Measurements from ENCODE around the gene LHFPL6. TPM values are rescaled to one million over a fixed set of nuclear protein-coding genes. Genes with fewer than 3 reads are reported as not detected.

Gene LHFPL6
- total RNA-seq, 2 donors from 2014 or later = 206 to 213 TPM

DNA sequence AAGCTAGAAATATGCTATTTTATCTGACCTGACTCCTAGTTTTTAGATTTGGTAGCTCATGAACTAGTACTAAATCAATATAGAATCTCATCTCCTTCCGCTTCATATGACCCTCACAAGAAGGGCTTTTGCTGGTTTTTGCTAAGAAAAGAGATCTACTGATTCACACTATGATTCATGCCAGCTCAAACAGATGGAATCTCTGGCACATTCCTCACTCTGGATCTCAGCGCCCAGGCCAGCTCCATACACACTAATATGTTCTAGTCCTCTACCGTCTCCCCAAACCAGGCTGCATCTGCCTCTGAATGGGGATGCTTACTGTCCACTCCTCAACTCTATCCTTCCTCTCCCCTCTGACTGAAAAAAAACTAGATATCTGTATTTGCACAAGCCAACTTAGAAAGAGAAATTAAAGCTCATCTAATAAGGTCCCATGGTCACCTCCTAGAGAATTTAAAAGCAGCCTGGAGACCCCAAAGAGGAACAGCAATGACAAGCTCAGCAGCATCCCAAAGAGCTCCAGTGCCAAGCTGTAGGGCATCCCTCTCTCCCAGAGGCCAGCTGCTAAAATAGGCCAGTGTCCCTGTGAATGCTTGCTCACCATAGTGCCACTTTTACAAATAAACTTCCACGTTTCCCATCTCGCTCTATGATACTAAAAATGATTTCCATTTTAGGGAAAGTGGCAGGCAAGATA is 74.9 kb downstream of the LHFPL6 start:
- intact Hi-C loops (cut with DNase I) = no loop called here
- no peak for DNase-seq (ENCODE audit: low spot score)

DNA sequence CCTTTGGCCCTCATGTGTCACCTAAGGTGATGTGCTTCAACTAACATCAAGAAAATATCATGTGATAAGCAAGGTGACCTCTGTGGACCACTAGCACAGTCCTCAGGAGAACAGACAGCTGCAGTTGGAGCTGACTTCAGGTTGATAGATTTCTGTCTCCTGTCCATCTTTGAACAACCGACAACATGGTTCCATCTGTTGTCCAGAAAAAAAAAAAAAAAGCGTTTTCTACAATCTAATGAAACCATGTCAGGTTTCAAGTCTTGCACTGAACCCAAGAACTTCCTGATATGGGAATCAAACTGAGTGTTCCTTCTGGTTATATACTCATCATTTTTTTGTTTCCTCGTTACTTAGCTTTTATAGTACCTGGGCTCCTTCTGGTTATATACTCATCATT is 75.7 kb downstream of the LHFPL6 start:
- intact Hi-C loops (cut with DNase I) = no loop called here
- no peak for DNase-seq (ENCODE audit: low spot score)

DNA sequence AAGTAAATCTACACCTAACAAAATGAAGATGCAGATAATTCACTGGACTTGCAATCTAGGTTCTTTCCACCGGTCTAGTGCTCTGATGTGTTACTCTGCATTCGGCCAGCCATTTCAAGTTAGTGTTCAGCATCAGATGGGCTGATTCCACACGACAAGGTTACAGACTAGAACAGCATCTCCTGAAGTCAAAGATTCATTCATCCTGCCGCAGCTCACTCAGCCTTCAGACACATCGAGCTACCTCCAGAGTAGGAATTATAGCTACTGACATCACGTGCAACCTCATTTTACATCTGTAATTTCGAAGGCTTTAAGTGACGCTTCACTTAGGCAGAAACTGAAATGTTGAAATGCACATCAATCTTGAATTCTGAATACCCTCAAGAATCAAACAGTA is 76.5 kb downstream of the LHFPL6 start:
- intact Hi-C loops (cut with DNase I) = no loop called here
- no peak for DNase-seq (ENCODE audit: low spot score)

DNA sequence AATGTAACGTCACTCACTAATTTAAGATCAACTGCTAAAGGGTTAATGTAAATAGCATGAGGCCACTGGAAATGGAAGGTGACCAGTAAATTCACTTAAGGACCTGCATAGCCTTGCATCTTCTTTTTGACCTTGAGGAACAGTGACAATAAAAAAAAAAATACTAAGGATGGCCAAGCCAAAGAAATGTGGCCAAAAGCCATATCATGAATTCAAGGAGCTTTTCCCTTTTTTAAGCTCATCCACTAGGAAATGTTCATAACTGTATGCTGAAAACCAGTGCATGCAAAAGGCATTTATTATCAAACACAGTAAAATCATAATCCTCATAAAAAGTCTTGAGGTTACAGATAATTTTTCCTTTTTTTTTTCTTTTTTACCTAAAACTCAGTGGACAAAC is 77.5 kb downstream of the LHFPL6 start:
- intact Hi-C loops (cut with DNase I) = no loop called here
- no peak for DNase-seq (ENCODE audit: low spot score)

DNA sequence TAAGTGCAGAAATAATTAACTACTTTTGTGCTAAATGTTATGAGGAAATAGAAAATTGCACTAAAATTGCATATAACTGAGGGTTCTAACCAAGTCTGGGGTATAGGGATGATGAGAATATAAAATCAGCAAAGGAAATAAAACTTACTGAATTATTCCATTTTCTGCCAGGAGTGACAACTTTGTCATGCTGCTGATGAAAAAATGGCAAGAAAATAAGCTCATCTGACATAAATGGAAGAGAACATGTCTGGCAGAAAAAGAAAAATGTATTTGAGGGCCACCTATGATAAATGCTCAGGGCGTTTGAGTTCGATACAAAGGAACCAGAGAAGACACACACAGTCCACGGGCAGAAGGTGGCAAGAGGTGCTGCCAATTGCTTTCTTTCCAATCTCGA is 78.2 kb downstream of the LHFPL6 start:
- DNase-seq (ENCODE audit: low spot score) = no peak
- intact Hi-C loops (cut with DNase I) = no loop called here

DNA sequence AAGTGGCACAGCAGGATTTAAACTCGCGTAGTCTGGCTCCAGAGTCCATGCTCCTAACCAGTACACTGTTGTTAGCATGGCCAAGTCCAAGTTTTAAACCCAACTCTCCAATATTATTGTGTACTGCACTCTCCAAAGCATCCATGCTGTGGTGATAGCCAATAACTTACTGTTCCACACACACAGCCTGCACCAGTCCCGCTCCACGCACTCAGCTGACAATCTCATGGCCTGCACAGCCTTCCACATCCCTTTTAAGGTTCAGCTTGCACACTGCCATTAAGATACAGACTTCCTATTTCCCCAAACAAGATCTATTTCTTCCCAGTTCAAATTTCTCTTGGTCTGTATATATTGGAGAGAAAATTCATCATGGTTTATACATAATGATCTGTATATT is 80.7 kb downstream of the LHFPL6 start:
- DNase-seq (ENCODE audit: low spot score) = no peak
- intact Hi-C loops (cut with DNase I) = no loop called here

DNA sequence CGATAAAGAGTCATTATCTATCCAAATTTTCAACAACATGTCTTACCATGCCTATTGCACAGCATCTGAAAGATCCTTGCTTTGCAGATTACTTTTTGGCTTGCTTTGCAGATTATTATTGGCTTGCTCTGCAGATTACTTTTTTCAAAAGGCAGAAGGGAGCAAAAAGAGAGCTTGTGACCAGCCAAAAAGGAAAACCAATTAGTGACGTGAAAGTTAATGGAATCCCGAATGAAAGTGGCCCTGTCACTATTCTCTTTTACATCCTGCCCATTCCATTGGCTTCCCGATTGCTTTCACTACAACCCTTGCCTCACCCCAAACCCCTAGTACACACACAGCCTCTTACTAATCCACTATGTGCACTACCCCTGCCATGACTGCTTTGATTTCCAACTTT is 81.3 kb downstream of the LHFPL6 start:
- intact Hi-C loops (cut with DNase I) = no loop called here
- no peak for DNase-seq (ENCODE audit: low spot score)

DNA sequence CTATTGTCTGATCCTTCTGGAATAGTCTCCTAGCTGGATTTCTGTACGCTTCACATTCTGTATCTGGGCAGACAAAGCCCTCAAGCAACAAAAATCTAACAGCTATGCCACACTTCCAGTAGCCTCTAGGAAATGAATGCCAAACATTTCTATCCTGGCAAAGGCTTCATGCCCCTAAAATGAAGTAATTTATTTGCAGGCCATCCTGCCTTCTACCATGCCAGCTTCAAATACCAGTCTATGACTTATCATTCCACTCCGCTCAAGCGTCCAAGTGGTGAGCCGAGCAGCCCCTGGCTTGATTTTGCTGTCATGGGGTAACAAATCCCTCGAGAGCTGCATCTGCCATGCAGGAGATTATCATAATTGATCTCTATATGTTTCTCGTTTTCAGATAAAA is 86.9 kb downstream of the LHFPL6 start:
- no peak for DNase-seq (ENCODE audit: low spot score)
- intact Hi-C loops (cut with DNase I) = no loop called here

DNA sequence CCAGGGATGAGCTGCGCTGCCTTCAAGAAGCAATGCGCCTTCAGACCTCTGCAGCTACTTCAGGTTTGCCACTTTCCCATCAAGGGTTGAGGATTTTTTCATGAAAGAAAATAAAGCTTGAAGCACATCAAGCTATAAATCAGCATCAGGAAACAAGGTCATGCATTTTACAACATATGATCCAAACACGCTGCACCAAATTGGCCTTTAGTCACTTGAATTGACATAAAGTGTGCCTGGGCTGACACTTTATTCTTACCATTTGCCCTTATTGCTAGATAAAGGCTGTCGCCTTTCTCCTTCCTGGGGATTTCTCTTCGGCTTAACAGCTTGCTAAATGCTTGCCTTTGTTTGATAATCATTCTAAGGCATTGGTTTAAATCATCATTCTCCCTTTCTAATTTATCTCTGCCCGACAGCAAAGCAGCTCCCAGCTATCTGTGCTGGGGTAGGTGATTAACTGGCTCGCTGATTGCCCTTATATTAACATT is 87.7 kb downstream of the LHFPL6 start:
- DNase-seq (ENCODE audit: low spot score) = no peak
- intact Hi-C loops (cut with DNase I) = no loop called here

DNA sequence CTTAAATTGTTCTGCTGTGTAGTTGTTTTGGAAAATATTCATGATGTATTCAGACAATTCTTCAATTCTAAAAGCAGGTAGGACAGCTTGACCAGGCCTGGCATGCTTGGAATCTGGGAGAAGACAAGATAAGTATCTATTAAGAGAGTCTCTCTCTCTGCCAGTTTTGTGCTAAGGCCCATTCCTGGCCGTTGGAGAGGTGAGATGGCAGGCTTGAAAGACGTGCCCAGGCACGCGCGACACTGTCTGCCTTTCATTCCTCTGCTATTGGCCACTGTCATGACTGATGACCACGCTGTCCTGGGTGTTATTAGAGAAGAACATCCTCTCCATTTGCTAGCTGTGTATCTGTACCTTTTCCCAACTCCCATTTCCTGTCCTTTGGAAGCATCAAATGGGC is 90.3 kb downstream of the LHFPL6 start:
- DNase-seq (ENCODE audit: low spot score) = no peak
- intact Hi-C loops (cut with DNase I) = no loop called here

DNA sequence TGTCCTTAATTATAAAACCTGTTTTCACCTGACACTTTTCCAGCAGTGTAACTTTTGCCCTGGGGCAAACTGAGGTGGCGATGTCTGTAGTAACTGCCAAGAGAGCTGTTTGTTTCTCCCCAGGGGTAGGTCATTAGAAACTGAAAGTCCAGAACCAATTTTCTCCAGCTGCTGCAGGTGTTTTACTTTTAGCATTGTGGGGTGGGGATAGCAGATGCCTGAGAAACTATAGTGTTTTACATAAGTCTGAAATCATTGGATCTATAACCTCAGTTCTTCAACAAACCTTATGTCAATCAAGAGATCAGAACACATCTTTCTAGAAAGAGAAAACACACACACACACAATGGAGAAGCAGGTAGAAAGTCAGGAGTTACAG is 92.7 kb downstream of the LHFPL6 start:
- DNase-seq (ENCODE audit: low spot score) = no peak
- intact Hi-C loops (cut with DNase I) = no loop called here

DNA sequence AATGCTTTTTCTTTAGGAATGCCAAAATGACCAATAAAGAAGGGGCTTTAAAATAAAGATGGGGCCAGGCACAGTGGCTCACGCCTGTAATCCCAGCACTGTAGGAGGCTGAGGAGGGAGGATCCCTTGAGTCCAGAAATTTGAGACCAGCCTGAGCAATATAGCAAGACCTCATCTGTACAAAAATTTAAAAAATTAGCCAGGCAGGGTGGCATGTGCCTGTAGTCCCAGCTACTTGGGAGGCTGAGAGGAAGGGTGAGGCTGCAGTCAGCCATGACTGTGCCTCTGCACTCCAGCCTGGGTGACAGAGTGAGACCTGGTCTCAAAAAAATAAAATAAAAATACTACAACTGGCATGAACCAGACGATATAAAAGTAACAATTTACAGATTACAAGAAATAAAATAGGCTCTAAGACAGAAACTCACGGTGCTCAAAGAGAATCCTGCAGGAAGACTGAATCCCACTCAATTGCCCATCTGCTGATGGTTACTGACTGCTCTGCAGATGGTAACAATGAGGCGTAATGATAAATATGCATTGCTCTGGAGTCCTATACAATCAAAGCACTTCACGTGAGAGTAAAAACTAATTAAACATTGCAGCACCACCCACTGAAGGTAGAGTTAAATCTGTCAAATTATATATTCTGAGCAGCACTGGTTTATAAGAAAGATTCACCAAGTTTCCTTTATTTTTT is 93.2 kb downstream of the LHFPL6 start:
- intact Hi-C loops (cut with DNase I) = no loop called here
- no peak for DNase-seq (ENCODE audit: low spot score)

DNA sequence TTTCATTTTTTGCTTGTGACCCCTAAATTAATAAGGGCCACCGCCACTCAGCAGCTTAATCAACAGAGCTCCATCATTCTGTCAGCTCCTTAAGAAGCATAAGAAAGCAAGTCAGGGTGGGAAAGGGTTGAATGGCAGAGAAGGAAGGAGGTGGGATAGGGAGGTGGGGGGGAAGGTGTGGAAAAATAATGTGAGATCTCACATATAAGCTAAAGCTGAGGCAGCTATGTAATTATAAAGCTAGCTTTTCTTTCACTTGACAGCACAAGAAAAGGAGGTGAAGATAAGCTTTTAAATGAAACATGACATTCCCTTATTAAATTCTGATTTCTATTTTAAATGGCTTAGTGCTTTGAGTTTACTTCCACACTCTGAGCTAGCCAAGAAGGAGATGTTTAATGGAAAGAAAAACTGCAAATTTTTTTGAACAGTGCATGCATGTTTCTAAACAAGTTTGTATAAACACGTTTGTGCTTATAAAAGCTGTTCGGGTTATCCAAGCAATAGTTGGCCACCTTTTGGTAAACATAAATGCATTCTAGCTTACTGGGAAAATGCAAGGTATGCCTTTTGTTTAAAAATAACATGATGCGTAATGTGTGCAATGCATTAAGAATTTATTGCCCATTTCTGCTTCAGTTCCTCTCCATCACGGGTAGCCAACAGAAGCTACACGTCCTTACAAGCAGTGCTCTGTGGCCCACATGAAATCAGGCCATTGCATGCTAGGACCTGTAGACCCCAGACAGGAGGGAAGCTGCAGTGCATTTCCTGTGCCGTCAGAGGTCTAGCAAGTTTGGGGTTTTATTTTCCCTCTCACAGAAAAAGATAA is 96.2 kb downstream of the LHFPL6 start:
- intact Hi-C loops (cut with DNase I) = no loop called here
- no peak for DNase-seq (ENCODE audit: low spot score)

DNA sequence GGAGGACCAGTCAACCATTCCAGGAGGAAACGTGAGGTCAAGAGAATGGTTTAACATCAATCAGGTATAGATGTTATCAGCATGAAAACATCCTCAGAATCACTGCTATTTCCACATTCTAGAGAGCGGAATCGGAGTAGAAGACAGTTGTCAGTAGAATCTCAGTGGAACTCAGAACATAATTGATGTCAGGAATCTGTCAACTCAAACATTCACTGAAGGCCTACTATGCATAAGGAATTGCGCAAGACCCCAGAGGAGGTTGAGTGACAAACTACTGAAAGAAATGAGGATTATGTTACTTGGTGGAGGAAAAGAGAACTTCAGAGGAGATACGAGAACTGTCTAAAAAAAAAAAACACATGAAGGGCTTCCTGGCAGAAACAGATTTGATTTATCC is 97.8 kb downstream of the LHFPL6 start:
- DNase-seq (ENCODE audit: low spot score) = no peak
- intact Hi-C loops (cut with DNase I) = no loop called here

DNA sequence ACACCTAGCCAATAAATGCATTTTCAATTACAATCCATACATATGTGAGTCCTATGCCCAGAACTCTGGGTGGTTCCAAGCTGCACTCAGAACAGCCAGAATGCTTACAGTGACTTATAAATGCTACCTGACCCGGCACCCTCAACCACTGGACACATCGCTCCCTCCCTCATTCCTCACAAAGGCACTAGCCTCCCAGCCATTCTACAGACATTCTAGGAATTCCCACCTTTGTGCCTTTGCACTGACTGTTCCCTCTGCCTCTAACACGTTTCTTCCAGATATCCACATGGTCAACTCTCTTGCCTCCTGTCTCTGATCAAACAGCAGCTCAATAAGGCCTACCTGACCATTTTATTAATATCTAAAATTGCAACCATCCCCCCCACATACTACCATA is 99.9 kb downstream of the LHFPL6 start:
- intact Hi-C loops (cut with DNase I) = no loop called here
- no peak for DNase-seq (ENCODE audit: low spot score)

DNA sequence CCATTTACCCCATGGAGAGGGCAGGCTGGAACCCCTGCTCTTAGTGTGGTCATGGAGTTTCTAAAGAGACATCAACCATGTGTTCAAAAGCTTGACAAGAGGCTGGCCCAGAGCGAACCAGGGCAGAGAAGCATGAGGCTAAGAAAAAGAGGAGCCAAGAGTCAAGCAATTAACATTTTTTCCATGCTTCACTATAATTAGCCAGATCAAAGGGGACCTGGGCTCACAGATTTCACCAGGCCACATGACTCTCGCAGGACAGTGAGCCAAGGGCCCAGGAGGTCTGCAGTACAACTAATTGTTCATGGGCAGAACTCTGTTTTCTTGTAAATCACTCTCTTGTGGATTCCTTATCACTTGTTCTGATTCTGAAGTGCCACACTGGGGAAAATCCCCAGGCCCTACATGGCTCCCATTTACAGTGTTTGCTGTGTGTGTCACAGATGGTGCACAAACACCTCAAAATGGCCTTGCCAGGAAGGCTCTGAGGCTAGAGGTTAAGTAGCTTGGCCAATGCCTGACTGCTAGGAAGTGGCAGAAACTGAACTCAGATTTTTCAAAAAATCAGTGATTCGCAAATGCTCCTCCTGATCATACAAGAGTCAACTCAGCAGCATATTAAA is 101.2 kb downstream of the LHFPL6 start:
- intact Hi-C loops (cut with DNase I) = no loop called here
- DNase-seq (ENCODE audit: low spot score) = no peak

DNA sequence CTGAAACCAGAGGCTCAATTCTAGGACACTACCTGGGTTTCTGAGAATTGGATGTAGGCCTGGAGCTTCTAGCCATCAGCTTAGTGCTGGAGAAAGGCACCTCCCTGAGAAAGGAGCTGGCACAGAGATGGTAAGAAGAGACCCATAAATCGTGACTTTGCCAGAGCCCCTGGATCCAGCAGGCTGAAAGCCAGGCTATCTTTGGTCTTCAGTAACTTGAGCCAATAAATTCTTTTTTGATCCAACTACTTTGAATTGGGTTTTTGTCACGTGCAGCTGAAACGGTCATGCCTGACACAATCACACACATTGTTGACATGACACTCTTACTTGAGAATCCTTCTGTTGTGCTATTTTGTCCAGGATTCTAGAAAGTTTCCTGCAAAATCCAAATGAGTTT is 103.4 kb downstream of the LHFPL6 start:
- no peak for DNase-seq (ENCODE audit: low spot score)
- intact Hi-C loops (cut with DNase I) = no loop called here

DNA sequence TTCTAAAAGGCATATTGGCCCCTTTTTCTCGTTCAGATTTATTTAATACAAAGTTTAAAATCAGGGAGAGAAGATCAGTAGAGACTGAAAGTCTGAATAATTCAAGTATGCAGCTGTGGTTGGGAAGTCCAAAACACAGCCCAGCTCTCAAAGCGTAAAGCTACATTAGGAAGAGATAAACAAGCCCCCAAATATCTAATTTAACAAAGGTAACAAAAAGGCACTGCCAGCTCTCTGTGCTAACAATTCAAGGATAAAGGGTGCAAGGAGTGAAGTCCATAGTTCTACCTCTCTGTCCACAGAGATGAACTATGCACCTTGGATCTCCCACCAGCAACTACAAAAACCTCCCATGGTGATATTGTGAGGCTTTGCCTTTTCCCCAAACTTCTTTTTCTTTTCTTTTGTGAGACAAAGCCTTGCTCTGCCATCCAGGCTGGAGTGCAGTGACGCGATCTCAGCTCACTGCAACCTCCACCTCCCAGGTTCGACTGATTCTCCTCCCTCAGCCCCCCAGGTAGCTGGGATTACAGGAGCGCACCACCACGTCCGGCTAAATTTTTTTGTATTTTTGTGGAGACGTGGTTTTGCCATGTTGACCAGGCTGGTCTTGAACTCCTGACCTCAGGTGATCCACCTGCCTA is 104.4 kb downstream of the LHFPL6 start:
- no peak for DNase-seq (ENCODE audit: low spot score)
- intact Hi-C loops (cut with DNase I) = no loop called here

DNA sequence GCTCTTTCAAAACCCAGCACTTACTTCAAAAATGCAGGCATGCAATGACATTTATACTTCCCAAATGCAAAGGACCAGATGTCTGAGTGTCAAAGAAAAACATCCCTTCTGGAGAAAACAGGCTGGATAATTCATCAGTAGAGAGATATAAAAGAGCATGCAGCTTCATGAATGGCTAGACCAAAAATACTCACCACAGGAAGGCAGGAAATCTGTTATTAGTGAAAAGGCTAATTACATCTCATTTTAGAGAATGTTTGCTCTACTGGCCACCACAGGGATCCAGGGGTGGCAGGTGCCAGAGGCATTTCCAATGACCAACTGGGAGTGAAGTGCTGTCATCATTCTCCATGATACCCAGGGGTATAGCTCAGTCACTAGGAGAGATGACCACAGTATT is 106.5 kb downstream of the LHFPL6 start:
- intact Hi-C loops (cut with DNase I) = no loop called here
- DNase-seq (ENCODE audit: low spot score) = no peak

DNA sequence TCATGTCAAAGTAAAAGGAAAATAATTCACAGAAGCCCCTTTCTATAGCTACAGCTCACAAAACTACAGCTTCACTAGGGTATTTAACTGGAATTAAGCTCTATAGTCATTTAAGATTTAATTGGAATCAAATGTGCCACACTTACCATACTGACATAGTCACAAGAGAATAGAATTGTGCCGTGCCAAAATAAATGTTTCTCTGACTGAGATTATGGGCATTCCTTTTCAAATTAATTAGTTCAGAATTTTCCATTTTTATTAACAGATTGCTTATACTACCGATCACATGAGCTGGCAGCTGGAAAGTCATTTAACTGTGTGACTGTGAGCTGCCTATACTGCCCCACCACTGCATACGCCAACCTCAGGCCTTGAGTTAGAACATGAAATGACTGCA is 108.4 kb downstream of the LHFPL6 start:
- intact Hi-C loops (cut with DNase I) = no loop called here

More for the DNA sequence above, 108.4 kb downstream of the LHFPL6 start:
- DNase-seq (ENCODE audit: low spot score) = no peak
